Endometrium (tissue), 2 donors: Measurements from ENCODE around the gene OCA2.
A peak's percentile ranks its signal among the peaks of the same experiment; 100 is the strongest.

Source experiments
- FAIRE-seq: peaks from 2 replicates; lab custom pipeline; 2012; peaks lifted over from hg19 to GRCh38; lab: Jason Lieb, UNC
- donor health status: control.
- donor health status: control.

The OCA2 gene

GRCh38 chr15:28079313-28079969 lies 19.7 kb downstream of the OCA2 start:
- no peak for FAIRE-seq

- no peak for FAIRE-seq
Measured at GRCh38 chr15:28078191-28078719, 20.9 kb downstream of the OCA2 start.

GRCh38 chr15:28075573-28075972 lies 23.5 kb downstream of the OCA2 start:
- no peak for FAIRE-seq

GRCh38 chr15:28068930-28069329 lies 30.2 kb downstream of the OCA2 start:
- FAIRE-seq: no peak

GRCh38 chr15:28066231-28066630 lies 32.9 kb downstream of the OCA2 start:
- no peak for FAIRE-seq

- no peak for FAIRE-seq
Measured at GRCh38 chr15:28060005-28060404, 39.1 kb downstream of the OCA2 start.

- no peak for FAIRE-seq
Measured at GRCh38 chr15:28058082-28058481, 41.0 kb downstream of the OCA2 start.

GRCh38 chr15:28051955-28052633 lies 47.0 kb downstream of the OCA2 start:
- peak; percentile 96 for FAIRE-seq

- no peak for FAIRE-seq
Measured at GRCh38 chr15:28049581-28049980, 49.5 kb downstream of the OCA2 start.

GRCh38 chr15:28047277-28047676 lies 51.8 kb downstream of the OCA2 start:
- FAIRE-seq: no peak

GRCh38 chr15:28044121-28044672 lies 54.9 kb downstream of the OCA2 start:
- no peak for FAIRE-seq

- FAIRE-seq: peak; percentile 96
Measured at GRCh38 chr15:28043691-28044091, 55.4 kb downstream of the OCA2 start.

- no peak for FAIRE-seq
Measured at GRCh38 chr15:28037969-28038590, 61.0 kb downstream of the OCA2 start.

GRCh38 chr15:28033443-28033842 lies 65.7 kb downstream of the OCA2 start:
- no peak for FAIRE-seq

- FAIRE-seq: no peak
Measured at GRCh38 chr15:28030801-28031200, 68.3 kb downstream of the OCA2 start.

GRCh38 chr15:28027714-28028076 lies 71.4 kb downstream of the OCA2 start:
- FAIRE-seq: no peak

- FAIRE-seq: no peak
Measured at GRCh38 chr15:28026764-28027713, 72.1 kb downstream of the OCA2 start.

- no peak for FAIRE-seq
Measured at GRCh38 chr15:28026221-28026620, 72.9 kb downstream of the OCA2 start.

GRCh38 chr15:28025413-28025812 lies 73.7 kb downstream of the OCA2 start:
- no peak for FAIRE-seq

- no peak for FAIRE-seq
Measured at GRCh38 chr15:28024889-28025250, 74.2 kb downstream of the OCA2 start.

GRCh38 chr15:28023933-28024888 lies 74.9 kb downstream of the OCA2 start:
- no peak for FAIRE-seq
